Renal pelvis (tissue), 4 donors: Measurements from ENCODE around the gene PPA1. TPM values are rescaled to one million over a fixed set of nuclear protein-coding genes. Genes with fewer than 3 reads are reported as not detected.
"Not testable (repeated sequence)": the region's sequence is repeated elsewhere in the genome, so short reads cannot be mapped to it uniquely, and the experiment has no call there.

Source experiments
- DNase-seq: peaks from one replicate; pipeline ENCODE4 v3.0.0-alpha.2; 2013
- polyA plus RNA-seq, 3 donors: library from polyadenylated mRNA; unstranded; fragments of 120-200 nt; gene quantifications; one replicate each; pipeline ENCODE4 v1.2.1, GENCODE V29; 2013; ENCODE audit not compliant: insufficient read length in 3 of 3

Gene PPA1
- polyA plus RNA-seq, 3 donors = 87.9 to 114 (median 103) TPM

GRCh38 chr10:70223728-70224127 is 9.5 kb downstream of the PPA1 start:
- DNase-seq = no peak

- DNase-seq = not testable (repeated sequence)
Measured at GRCh38 chr10:70222811-70223447, 10.3 kb downstream of the PPA1 start.

GRCh38 chr10:70222340-70222794 is 10.9 kb downstream of the PPA1 start:
- no peak for DNase-seq

DNA sequence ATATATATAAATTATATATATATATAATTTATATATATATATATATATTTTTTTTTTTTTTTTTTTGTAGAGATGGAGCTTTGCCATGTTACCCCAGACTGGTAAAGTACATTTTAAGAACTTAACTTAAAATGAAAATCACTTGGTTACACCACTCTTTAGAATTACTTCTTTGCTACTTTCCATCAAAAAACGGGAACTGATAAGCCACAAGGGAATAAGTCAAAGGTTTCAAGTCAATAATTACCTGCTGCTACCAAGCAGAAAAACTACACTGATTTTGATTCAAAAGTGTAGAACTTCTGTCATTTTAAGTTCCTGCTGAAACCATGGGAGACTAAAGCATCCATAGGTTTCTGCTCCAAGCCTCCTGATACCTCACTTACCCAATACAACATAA is 12.2 kb downstream of the PPA1 start:
- DNase-seq = no peak

- DNase-seq = no peak
Measured at GRCh38 chr10:70212879-70213278, 20.4 kb downstream of the PPA1 start.

DNA sequence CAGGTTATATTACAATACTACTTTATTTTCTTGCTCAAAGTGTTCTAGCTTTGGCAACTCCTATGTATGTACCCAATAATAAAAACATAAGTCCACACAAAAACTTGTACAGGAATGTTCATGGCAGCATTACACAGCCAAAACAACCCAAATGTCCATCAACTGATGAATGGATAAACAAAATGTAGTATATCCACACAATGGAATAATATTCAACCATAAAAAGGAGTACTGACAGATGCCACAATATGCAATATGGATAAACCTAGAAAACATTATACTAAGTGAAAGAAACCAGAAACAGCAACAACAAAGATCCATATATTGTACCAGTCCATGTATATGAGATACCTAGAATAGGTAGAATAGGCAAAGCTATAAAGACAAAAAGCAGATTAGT is 21.0 kb downstream of the PPA1 start:
- no peak for DNase-seq

DNA sequence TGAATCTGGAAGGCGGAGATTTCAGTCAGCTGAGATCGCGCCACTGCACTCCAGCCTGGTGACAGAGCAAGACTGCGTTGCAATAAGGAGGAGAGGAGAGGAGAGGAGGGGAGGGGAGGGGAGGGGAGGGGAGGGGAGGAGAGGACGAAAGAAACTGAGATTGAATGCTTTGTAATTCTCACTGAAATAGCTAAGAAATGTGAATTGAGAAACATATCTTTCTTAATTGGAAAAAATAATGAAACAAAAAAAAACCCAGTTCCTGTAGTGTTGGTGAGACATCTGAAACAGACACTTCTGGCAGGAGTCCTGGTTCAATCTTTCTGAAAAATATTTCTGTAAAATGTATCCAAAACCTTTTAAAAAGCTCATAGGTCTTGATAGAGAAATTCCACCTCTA is 26.5 kb downstream of the PPA1 start:
- no peak for DNase-seq

DNA sequence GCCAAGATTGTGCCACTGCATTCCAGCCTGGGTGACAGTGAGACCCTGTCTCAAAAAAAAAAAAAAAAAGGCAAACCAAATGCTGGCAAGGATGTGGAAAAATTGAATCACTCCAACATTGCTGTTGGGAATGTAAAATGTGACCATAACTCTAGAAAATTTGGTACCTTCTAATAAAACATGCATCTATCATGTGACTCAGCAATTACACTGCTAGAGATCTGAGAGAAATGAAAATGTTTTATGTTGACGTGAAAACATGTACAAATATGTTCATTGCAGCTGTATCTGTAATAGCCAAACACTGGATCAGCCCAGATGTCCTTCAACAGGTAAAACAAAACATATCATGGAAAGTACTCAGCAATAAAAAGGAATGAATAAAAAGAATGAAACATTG is 32.1 kb downstream of the PPA1 start:
- DNase-seq = no peak

DNA sequence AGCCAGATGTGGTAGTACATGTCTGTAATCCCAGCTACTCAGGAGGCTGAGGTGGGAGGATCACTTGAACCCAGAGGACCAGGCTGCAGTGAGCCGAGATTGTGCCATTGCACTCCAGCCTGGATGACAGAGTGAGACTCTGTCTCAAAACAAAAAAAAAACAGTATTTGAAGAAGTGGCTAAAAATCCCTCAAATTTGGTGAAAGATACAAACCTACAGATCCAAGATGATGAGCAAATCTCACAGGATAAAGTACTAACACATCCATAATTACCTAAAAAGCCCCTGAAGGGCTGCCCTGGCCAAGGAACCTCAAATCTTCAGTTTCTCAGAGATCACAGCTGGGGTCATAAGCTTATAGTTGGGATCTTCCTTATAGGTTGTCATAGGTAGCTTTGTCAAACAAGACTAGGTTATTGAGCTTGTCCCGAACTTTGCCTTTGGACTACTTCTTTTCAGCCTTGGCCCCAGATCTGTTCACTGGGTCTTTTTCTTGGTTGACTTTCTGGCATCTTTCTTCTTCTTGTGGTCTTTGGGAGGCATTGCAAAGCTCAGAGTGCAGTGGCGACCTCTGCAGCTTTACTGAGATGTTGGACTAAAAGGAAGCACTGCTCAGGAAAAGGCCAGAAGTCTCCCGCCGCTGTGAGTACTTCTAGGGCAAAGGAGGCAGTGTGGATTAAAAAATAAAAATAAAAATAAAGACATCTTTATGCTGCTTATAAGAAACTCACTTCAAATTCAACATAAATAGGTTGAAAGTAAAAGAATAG is 34.3 kb downstream of the PPA1 start:
- DNase-seq = no peak

GRCh38 chr10:70197235-70197945 is 35.8 kb downstream of the PPA1 start:
- no peak for DNase-seq

DNA sequence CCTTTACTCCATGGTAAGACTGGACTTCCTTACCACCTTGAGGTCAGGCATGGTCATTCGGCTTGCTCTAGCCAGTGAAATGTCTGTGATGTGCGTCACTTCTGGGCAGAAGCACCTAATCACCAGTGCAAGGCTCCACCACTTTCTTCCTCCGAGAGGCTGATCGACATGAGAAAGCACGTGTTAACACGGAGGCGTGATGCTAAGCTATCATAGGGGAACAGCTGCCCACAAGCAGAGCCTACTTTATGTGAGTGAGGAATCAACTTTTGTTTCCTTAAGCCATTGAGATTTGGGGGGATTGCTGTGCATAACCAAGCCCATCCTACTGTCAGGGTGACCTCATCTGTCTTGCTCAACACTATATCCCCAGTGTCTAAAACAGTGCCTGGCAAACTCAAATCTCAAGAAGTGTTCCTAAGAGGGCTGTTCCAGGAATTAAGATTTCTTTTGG is 39.8 kb downstream of the PPA1 start:
- no peak for DNase-seq

GRCh38 chr10:70192326-70192968 is 40.8 kb downstream of the PPA1 start:
- DNase-seq = no peak

DNA sequence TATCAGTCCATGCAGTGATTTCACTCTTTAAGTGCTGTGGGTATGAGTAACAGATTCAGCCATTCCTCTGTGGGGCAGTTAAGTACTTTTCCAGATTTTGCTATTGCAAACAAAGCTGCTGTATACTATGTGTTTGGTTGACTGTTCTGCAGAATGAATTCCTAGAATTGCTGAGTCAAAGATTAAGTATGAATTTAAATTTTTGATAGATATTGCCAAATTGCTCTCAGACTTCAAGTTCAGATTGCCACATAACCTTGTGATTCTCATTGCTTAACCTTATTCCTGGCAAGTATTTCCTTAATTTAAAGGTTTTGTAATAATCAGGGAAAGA is 41.3 kb downstream of the PPA1 start:
- no peak for DNase-seq

GRCh38 chr10:70191161-70191971 is 41.9 kb downstream of the PPA1 start:
- DNase-seq = no peak

- DNase-seq = no peak
Measured at GRCh38 chr10:70190581-70190980, 42.6 kb downstream of the PPA1 start.

DNA sequence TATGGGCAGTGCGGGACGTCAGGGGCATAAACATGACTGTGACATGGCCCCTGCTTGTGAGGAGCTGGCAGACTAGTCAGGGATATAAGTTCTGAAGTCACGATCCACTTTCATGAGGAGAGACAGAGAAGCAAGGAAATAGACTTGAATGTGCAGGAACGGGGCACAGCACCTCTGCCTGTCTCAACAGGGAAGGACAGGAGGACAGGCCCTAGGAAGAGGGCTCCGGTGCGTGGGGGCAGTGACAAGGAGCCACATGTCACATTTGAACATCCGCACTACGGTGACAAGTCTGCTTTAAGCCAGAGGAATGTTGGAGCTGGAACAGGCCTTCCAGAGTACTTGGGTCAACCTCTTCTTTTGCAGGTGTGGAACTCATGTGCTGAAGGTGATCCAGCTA is 43.1 kb downstream of the PPA1 start:
- DNase-seq = no peak

DNA sequence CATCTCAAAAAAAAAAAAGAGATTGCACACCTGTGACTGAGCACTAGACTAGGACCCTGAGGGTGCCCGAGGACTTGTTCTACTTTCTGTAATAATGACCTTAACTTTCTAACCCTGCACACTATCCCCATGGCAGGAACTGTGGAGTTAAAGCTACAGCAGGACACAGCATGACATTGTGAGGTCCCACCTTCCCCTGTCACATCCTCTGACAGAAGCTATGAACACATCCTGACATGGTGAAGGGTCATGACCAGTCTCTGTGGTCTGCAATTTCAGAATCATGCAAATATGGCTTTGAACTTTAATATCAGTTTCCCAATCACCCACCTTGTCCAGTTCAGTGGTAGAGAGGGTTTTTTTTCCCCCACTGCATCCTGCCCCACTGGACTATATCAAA is 44.5 kb downstream of the PPA1 start:
- DNase-seq = no peak

- DNase-seq = no peak
Measured at GRCh38 chr10:70186571-70186970, 46.7 kb downstream of the PPA1 start.

DNA sequence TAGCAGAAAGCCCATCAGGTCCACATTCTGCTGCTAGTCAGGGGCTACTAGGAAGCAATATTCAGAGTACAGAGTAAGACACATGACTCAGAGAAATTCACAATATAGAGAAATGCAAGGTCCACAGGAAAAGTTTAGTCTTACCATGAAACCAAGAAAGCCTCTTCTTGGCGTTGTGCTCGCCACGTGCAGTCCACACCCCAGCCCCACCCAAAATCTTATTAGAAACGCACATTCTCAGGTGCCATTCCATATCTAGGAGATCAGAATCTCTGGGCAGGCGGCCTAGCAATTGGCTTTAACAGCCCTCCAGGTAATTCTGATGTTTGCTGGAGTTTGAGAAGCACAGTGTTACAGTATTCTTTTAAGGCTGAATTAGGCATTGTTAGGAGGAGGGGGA is 47.1 kb downstream of the PPA1 start:
- no peak for DNase-seq

- no peak for DNase-seq
Measured at GRCh38 chr10:70183304-70183703, 49.9 kb downstream of the PPA1 start.

GRCh38 chr10:70179209-70179608 is 54.0 kb downstream of the PPA1 start:
- not testable (repeated sequence) for DNase-seq
